Activated T-helper 1 cell treated with anti-CD3 and anti-CD28 coated beads, Interleukin-12 subunit alpha, Interleukin-12 subunit beta, Interleukin-2, Interleukin-4 antibody, amounts not matched to agents 30 ng/mL and 10 ng/mL and 1 ng/mL, durations not matched to agents 14 hours and 24 hours and 36 hours (primary cell): ENCODE measurements around the gene IL17C. TPM values are rescaled to one million over a fixed set of nuclear protein-coding genes. Genes with fewer than 3 reads are reported as not detected.

Source experiments
- DNase-seq: peaks from one replicate; pipeline ENCODE4 v3.0.0; 2021; ENCODE audit warnings: low spot score
- H3K27ac Mint-ChIP-seq: one replicate; pipeline ENCODE4 v1.8.0; 2021; ENCODE audit warnings: mild to moderate bottlenecking, mixed read lengths
- H3K27me3 Mint-ChIP-seq: one replicate; pipeline ENCODE4 v1.8.0; 2022; ENCODE audit warnings: mild to moderate bottlenecking, moderate library complexity, mixed read lengths; ENCODE audit not compliant: insufficient read depth
- H3K36me3 Mint-ChIP-seq: one replicate; pipeline ENCODE4 v1.8.0; 2021; ENCODE audit warnings: low read depth, mixed read lengths
- H3K4me1 Mint-ChIP-seq: one replicate; pipeline ENCODE4 v1.8.0; 2021; ENCODE audit warnings: low read depth, mixed read lengths
- H3K4me3 Mint-ChIP-seq: one replicate; pipeline ENCODE4 v1.8.0; 2021; ENCODE audit warnings: mild to moderate bottlenecking, moderate library complexity, mixed read lengths
- H3K9me3 Mint-ChIP-seq: one replicate; pipeline ENCODE4 v1.8.0; 2021; ENCODE audit warnings: mixed read lengths
- intact Hi-C: fragments of 100-400 bp; cut with micrococcal nuclease; formaldehyde crosslinking; loops from one replicate; pipeline ENCODE4 v1.15.1; 2024
- total RNA-seq: library from RNA; stranded (reverse); gene quantifications from 2 replicates; pipeline ENCODE4 v1.2.3, GENCODE V29; 2022

The IL17C gene, protein sequence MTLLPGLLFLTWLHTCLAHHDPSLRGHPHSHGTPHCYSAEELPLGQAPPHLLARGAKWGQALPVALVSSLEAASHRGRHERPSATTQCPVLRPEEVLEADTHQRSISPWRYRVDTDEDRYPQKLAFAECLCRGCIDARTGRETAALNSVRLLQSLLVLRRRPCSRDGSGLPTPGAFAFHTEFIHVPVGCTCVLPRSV
- total RNA-seq, result not detected in 2 replicates

GRCh38 chr16:88638323-88639230 is at the start of gene IL17C:
TSS of gene IL17C (plus strand) at chr16:88638572. CDS start at chr16:88638642, 70 bp downstream.
- Mint-ChIP-seq H3K27ac (no peak within 1 kb of the TSS), H3K4me3 (no peak within 1 kb of the TSS), H3K36me3 (peaks cover 15% of the 10 kb centered on the region), H3K4me1 (peaks cover 21% of the 10 kb centered on the region), H3K9me3 (no peaks in the 10 kb centered on the region), H3K27me3 (peaks cover 30% of the 10 kb centered on the region)
- no peak for DNase-seq
- intact Hi-C loops, result loop anchor here (5.0 kb wide), 1 partner anchor 64 kb away; no protein-coding TSS in a partner anchor

DNA sequence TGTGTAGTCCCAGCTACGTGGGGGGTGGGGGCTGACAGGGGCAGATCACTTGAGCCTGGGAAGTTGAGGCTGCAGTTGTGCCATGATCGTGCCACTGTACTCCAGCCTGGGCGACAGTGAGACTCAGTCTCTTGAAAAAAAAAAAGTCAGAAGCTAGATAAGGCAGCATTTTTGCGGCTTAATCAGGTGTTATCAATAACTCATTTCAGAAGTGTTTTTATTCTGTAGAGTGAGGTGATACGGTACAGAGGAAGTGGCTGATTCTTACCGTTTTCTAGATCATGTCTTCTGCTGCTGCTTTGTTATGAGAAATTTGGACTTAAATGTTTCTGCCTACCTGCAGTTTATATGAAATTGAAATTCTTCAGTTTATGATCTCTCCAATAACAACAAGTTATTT is 49.6 kb upstream of the IL17C start:
- DNase-seq, result no peak
- no peak overlapping the region for H3K4me3 Mint-ChIP-seq
- intact Hi-C loops, result no loop called here
- H3K27me3 Mint-ChIP-seq, result no peaks in the 10 kb centered on the region
- H3K36me3 Mint-ChIP-seq, result peaks cover 46% of the 10 kb centered on the region
- peak overlapping the region; percentile 58 for H3K27ac Mint-ChIP-seq
- peaks cover 39% of the 10 kb centered on the region for H3K4me1 Mint-ChIP-seq
- H3K9me3 Mint-ChIP-seq, result no peaks in the 10 kb centered on the region

DNA sequence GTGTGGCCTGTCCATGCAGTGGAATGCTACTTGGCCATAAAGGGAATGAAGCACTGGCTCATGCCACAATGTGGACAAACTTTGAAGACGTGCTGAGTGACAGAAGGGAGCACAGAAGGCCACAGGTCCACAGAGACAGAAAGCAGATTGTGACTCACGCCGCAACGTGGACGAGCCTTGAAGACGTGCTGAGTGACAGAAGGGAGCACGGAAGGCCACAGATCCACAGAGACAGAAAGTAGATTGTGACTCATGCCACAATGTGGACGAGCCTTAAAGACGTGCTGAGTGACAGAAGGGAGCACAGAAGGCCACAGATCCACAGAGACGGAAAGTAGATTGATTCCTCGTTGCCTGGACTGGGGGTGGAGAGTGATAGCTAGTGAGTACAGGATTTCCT is 48.9 kb upstream of the IL17C start:
- Mint-ChIP-seq H3K27ac (peak overlapping the region; percentile 25), H3K4me3 (no peak overlapping the region), H3K36me3 (peaks cover 46% of the 10 kb centered on the region), H3K9me3 (no peaks in the 10 kb centered on the region), H3K4me1 (peaks cover 37% of the 10 kb centered on the region), H3K27me3 (no peaks in the 10 kb centered on the region)
- intact Hi-C loops, result no loop called here
- no peak for DNase-seq

DNA sequence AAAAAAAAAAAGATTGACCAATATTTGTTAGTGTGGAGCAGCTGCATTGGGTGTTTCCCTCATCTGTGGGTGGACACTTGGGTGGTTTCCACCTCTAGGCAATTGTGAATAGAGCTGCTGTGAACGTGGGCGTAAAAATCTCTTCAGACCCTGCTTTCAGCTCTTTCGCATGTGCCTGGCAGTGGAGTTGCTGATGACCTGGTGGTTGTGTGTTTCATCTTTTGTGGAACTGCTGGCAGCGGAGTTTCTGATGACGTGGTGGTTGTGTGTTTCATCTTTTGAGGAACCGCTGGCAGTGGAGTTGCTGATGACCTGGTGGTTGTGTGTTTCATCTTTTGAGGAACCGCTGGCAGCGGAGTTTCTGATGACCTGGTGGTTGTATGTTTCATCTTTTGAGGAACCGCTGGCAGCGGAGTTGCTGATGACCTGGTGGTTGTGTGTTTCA is 46.8 kb upstream of the IL17C start:
- H3K4me3 Mint-ChIP-seq, result no peak overlapping the region
- no peaks in the 10 kb centered on the region for H3K9me3 Mint-ChIP-seq
- intact Hi-C loops, result no loop called here
- no peak for DNase-seq
- H3K4me1 Mint-ChIP-seq, result peaks cover 26% of the 10 kb centered on the region
- no peaks in the 10 kb centered on the region for H3K27me3 Mint-ChIP-seq
- peak overlapping the region; percentile 60 for H3K27ac Mint-ChIP-seq
- peaks cover 43% of the 10 kb centered on the region for H3K36me3 Mint-ChIP-seq

DNA sequence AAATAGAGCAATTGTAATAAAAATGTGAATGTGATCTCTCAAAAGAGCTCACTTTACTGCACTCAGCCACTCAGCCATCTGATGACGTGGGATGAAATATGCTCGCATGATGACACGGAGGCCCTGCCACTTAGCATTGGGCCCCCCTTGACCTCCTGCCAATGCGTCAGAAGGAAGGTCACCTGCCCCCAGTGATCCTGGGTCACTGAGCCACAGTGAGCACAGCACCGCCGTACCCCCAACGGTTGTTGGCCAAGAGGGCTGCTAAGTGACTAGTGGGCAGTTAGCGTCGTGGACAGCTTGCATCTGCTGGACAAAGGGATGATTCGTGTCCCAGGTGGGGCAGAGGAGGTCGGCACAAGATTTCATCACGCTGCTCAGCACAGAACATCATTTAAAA is 45.3 kb upstream of the IL17C start:
- intact Hi-C loops, result no loop called here
- Mint-ChIP-seq H3K27ac (no peak overlapping the region), H3K36me3 (peaks cover 34% of the 10 kb centered on the region), H3K4me3 (no peak overlapping the region), H3K9me3 (no peaks in the 10 kb centered on the region), H3K4me1 (peaks cover 26% of the 10 kb centered on the region), H3K27me3 (no peaks in the 10 kb centered on the region)
- no peak for DNase-seq

DNA sequence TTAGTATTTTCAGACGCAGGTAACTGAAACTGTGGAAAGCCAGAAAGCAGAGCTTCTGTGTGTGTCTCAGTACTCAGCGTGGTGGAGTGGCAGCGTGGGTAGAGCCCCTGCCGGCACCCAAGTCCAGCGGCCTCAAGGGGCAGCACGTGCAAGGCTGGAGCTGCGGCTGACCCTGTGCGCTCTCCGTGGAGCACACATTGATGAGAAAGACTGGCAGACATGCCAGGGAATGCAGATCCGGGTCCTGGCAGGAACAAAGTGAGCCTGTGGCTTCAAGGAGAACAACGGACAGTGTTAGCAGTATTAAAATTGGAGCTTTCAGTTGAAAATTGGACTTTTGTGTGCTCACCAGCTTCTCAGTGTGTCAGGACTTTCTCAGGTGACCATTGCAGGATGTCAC is 44.9 kb upstream of the IL17C start:
- Mint-ChIP-seq H3K4me3 (no peak overlapping the region), H3K27me3 (no peaks in the 10 kb centered on the region), H3K36me3 (peaks cover 32% of the 10 kb centered on the region), H3K9me3 (no peaks in the 10 kb centered on the region), H3K27ac (no peak overlapping the region), H3K4me1 (peaks cover 22% of the 10 kb centered on the region)
- intact Hi-C loops, result no loop called here
- DNase-seq, result no peak

DNA sequence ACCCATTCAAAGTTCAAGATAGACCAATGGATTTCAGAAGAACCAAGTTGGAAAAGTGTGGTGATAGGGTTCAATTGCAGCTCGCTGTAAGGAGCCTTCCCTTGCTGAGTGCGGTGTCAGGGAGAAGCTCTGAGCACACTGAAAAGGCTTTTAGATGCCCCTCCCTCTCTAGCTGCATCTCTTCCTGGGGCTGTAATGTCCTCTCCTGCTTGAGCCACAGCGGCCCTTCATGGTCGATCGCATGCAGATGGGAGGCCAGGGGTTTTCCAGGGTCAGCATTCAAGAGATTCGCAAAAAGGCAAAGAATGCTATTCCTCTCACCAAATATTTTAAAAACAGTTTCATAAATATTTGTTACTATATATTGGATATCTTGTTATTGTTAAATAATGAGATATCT is 44.5 kb upstream of the IL17C start:
- Mint-ChIP-seq H3K9me3 (no peaks in the 10 kb centered on the region), H3K27me3 (no peaks in the 10 kb centered on the region), H3K27ac (no peak overlapping the region), H3K36me3 (peaks cover 29% of the 10 kb centered on the region), H3K4me3 (no peak overlapping the region), H3K4me1 (peaks cover 18% of the 10 kb centered on the region)
- no peak for DNase-seq
- intact Hi-C loops, result no loop called here

- peaks cover 9% of the 10 kb centered on the region for H3K4me1 Mint-ChIP-seq
- no peak overlapping the region for H3K4me3 Mint-ChIP-seq
- no peak overlapping the region for H3K27ac Mint-ChIP-seq
- no peaks in the 10 kb centered on the region for H3K9me3 Mint-ChIP-seq
- H3K27me3 Mint-ChIP-seq, result no peaks in the 10 kb centered on the region
- no peak for DNase-seq
- H3K36me3 Mint-ChIP-seq, result peaks cover 27% of the 10 kb centered on the region
- intact Hi-C loops, result no loop called here
Measured at GRCh38 chr16:88595101-88595500, 43.3 kb upstream of the IL17C start.

GRCh38 chr16:88595921-88596320 is 42.5 kb upstream of the IL17C start:
- Mint-ChIP-seq H3K9me3 (no peaks in the 10 kb centered on the region), H3K4me1 (peaks cover 9% of the 10 kb centered on the region), H3K4me3 (no peak overlapping the region), H3K36me3 (peaks cover 31% of the 10 kb centered on the region), H3K27ac (no peak overlapping the region), H3K27me3 (no peaks in the 10 kb centered on the region)
- intact Hi-C loops, result no loop called here
- no peak for DNase-seq

- H3K27me3 Mint-ChIP-seq, result no peaks in the 10 kb centered on the region
- no peak overlapping the region for H3K4me3 Mint-ChIP-seq
- peaks cover 8% of the 10 kb centered on the region for H3K4me1 Mint-ChIP-seq
- peaks cover 34% of the 10 kb centered on the region for H3K36me3 Mint-ChIP-seq
- no peak overlapping the region for H3K27ac Mint-ChIP-seq
- intact Hi-C loops, result no loop called here
- no peaks in the 10 kb centered on the region for H3K9me3 Mint-ChIP-seq
- no peak for DNase-seq
Measured at GRCh38 chr16:88596483-88596882, 41.9 kb upstream of the IL17C start.

DNA sequence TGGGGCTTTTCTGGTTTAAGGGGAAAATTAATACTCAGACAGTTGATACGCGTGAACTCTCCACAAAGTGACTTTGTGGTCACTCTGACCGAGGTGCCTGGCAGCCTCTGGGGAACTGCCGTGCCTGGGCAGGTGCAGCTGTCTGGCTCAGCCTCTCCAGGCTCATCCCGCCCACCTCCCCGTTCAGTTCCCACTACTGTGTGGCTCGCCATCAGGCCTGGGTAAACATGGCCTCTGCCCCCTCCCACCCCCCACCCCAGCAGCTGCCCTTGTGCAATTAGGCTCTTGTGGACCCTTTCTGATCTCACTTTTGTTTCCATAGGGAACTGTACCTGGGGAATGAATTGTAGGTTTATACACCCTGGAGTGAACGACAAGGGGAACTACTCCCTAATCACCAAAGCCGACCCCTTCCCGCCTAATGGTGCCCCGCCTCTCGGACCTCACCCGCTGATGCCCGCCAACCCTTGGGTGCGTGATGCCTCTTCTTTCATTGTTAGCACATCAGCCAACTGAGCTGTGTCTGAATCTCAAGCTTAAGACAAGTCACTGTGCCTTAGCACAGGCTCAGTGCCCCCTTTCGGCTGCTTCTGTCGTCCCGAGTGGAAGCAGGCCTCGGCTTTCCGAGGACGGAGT is 40.4 kb upstream of the IL17C start:
- DNase-seq, result no peak
- intact Hi-C loops, result no loop called here
- Mint-ChIP-seq H3K4me1 (no peaks in the 10 kb centered on the region), H3K4me3 (no peak overlapping the region), H3K36me3 (peaks cover 30% of the 10 kb centered on the region), H3K27me3 (no peaks in the 10 kb centered on the region), H3K9me3 (no peaks in the 10 kb centered on the region), H3K27ac (no peak overlapping the region)

- peaks cover 31% of the 10 kb centered on the region for H3K36me3 Mint-ChIP-seq
- H3K27ac Mint-ChIP-seq, result no peak overlapping the region
- intact Hi-C loops, result no loop called here
- H3K4me3 Mint-ChIP-seq, result no peak overlapping the region
- no peaks in the 10 kb centered on the region for H3K27me3 Mint-ChIP-seq
- DNase-seq, result no peak
- H3K4me1 Mint-ChIP-seq, result no peaks in the 10 kb centered on the region
- no peaks in the 10 kb centered on the region for H3K9me3 Mint-ChIP-seq
Measured at GRCh38 chr16:88599092-88599733, 39.2 kb upstream of the IL17C start.
